Lung (tissue), 12 donors: ENCODE data around the gene LIMS2. TPM values are rescaled to one million over a fixed set of nuclear protein-coding genes. Genes with fewer than 3 reads are reported as not detected.

Experiments
- ATAC-seq: fragments of 200-7000 bp; cut with Tn5 transposase; one replicate; pipeline ENCODE4 v1.9.1; 2020; ENCODE audit warnings: moderate number of reproducible peaks; ENCODE audit not compliant: insufficient read depth, low FRiP score
- DNase-seq, 3 donors: peaks; one replicate each; pipeline ENCODE4 v3.0.0-alpha.2; 2013 to 2017
- H3K27ac ChIP-seq, 2 donors: one replicate each; pipeline ENCODE4 v1.5.1; 2013; ENCODE audit warnings: mild to moderate bottlenecking in 2 of 2, moderate library complexity in 2 of 2, control low read depth in 1 of 2, inconsistent platforms in 1 of 2, low read depth in 1 of 2, low read length in 1 of 2
- H3K27me3 ChIP-seq, 3 donors: one replicate each; pipeline ENCODE4 v1.5.1; 2013; ENCODE audit warnings: low read length in 2 of 3; ENCODE audit not compliant: control insufficient read depth in 3 of 3, insufficient read depth in 3 of 3
- H3K36me3 ChIP-seq, 4 donors: one replicate each; pipeline ENCODE4 v1.5.1; 2013; ENCODE audit warnings: low read length in 4 of 4, mild to moderate bottlenecking in 1 of 4, moderate library complexity in 1 of 4; ENCODE audit not compliant: control insufficient read depth in 4 of 4, insufficient read depth in 4 of 4
- H3K4me1 ChIP-seq, 5 donors: one replicate each; pipeline ENCODE4 v1.5.1; 2013; ENCODE audit warnings: low read length in 5 of 5, mild to moderate bottlenecking in 2 of 5, moderate library complexity in 1 of 5; ENCODE audit not compliant: control insufficient read depth in 5 of 5, insufficient read depth in 5 of 5
- H3K4me3 ChIP-seq: one replicate; pipeline ENCODE4 v1.5.1; 2013; ENCODE audit warnings: mild to moderate bottlenecking, control low read depth, moderate library complexity
- H3K9ac ChIP-seq, 2 donors: one replicate each; pipeline ENCODE4 v1.5.1; 2013; ENCODE audit warnings: low read length in 2 of 2, control low read depth in 1 of 2; ENCODE audit not compliant: insufficient read depth in 1 of 2
- H3K9me3 ChIP-seq, 4 donors: one replicate each; pipeline ENCODE4 v1.5.1; 2013; ENCODE audit warnings: low read length in 3 of 4, mild to moderate bottlenecking in 1 of 4, moderate library complexity in 1 of 4; ENCODE audit not compliant: control insufficient read depth in 4 of 4, insufficient read depth in 3 of 4
- CTCF ChIP-seq: IDR thresholded peaks from 2 replicates; pipeline ENCODE4 v1.5.1; 2012; ENCODE audit warnings: mild to moderate bottlenecking; ENCODE audit errors: control extremely low read depth, extremely low read depth
- WGBS, 2 donors: extraction: QIAGEN DNeasy Blood & Tissue Kit; methylation state at CpG; one replicate each; pipeline ENCODE4 v1.1.7; 2013; 5-methylcytosine and 5-hydroxymethylcytosine counted together
- polyA plus RNA-seq, 2 donors: library from polyadenylated mRNA; stranded (reverse); fragments of 200-250 nt; gene quantifications; one replicate each; pipeline ENCODE4 v1.2.1, GENCODE V29; 2013
- total RNA-seq, 2 donors: library from RNA; depleted of rRNA in 1 of 2; stranded (reverse); fragments of >200 nt in 1 of 2; gene quantifications; one replicate each; pipeline ENCODE4 v1.2.1, GENCODE V29; 2014 to 2021
- donor health status: control.
- donor health status: control.
- donor health status: Bipolar disorder and iron deficiency.
- donor health status: healthy.
- donor health status: DM: yes; HTN: yes; CAD: no.

The LIMS2 gene
- total and polyA plus RNA-seq, 4 donors: 22.2 to 138 (median 80.4) TPM

- Histone ChIP-seq H3K9ac (no peak overlapping the region), H3K27ac (peak overlapping the region in 1 of 2 donors; percentile 92), H3K27me3 (no peaks in the 10 kb centered on the region), H3K36me3 (peaks cover 0 to 12% (median 0%) of the 10 kb centered on the region in 4 donors), H3K4me1 (peaks cover 0 to 48% (median 8%) of the 10 kb centered on the region in 5 donors), H3K9me3 (no peaks in the 10 kb centered on the region), H3K4me3 (no peak overlapping the region)
- no peak for ATAC-seq
- TF ChIP-seq CTCF: no peak
- no peak for DNase-seq
- WGBS, 2 donors: 80 to 88% methylated on average over 25 of the region's 25 CpGs
Observed at GRCh38 chr2:127640082-127641072, 35.0 kb downstream of the LIMS2 start.

- ATAC-seq (no peak), DNase-seq (no peak)
- Histone ChIP-seq H3K9me3 (no peaks in the 10 kb centered on the region), H3K27me3 (no peaks in the 10 kb centered on the region), H3K9ac (no peak overlapping the region), H3K4me3 (no peak overlapping the region), H3K27ac (peak overlapping the region in 1 of 2 donors; percentile 92), H3K4me1 (peaks cover 0 to 56% (median 11%) of the 10 kb centered on the region in 5 donors), H3K36me3 (peaks cover 0 to 12% (median 0%) of the 10 kb centered on the region in 4 donors)
- no peak for TF ChIP-seq CTCF
- WGBS, 2 donors: 90 to 91% methylated on average over 13 of the region's 13 CpGs
Observed at GRCh38 chr2:127639111-127639474, 36.2 kb downstream of the LIMS2 start.

- no peak overlapping the region for H3K4me3 ChIP-seq
- H3K4me1 ChIP-seq: peaks cover 0 to 57% (median 12%) of the 10 kb centered on the region in 5 donors
- no peak overlapping the region for H3K9ac ChIP-seq
- DNase-seq (no peak), ATAC-seq (no peak)
- H3K36me3 ChIP-seq: peaks cover 0 to 12% (median 0%) of the 10 kb centered on the region in 4 donors
- H3K27ac ChIP-seq: peak overlapping the region; percentile 61 to 92
- WGBS, 2 donors: 55 to 56% methylated on average over 23 of the region's 23 CpGs
- H3K9me3 ChIP-seq: no peaks in the 10 kb centered on the region
- no peaks in the 10 kb centered on the region for H3K27me3 ChIP-seq
- TF ChIP-seq CTCF: no peak
Observed at GRCh38 chr2:127638361-127639110, 36.8 kb downstream of the LIMS2 start.
